Left renal pelvis (tissue), 4 donors: ENCODE measurements around the gene SMC1A. TPM values are rescaled to one million over a fixed set of nuclear protein-coding genes. Genes with fewer than 3 reads are reported as not detected.
"Not testable (repeated sequence)": the region's sequence is repeated elsewhere in the genome, so short reads cannot be mapped to it uniquely, and the experiment has no call there.

Experiments
- DNase-seq, 4 donors: peaks; one replicate each; pipeline ENCODE4 v3.0.0-alpha.2; 2013; ENCODE audit warnings: low read depth in 4 of 4, low spot score in 3 of 4
- polyA plus RNA-seq, 4 donors: library from polyadenylated mRNA; unstranded; fragments of 120-200 nt; gene quantifications; one replicate each; pipeline ENCODE4 v1.2.1, GENCODE V29; 2013; ENCODE audit not compliant: insufficient read length in 4 of 4

SMC1A gene
- polyA plus RNA-seq, 4 donors, result 85.5 to 115 (median 104) TPM

DNA sequence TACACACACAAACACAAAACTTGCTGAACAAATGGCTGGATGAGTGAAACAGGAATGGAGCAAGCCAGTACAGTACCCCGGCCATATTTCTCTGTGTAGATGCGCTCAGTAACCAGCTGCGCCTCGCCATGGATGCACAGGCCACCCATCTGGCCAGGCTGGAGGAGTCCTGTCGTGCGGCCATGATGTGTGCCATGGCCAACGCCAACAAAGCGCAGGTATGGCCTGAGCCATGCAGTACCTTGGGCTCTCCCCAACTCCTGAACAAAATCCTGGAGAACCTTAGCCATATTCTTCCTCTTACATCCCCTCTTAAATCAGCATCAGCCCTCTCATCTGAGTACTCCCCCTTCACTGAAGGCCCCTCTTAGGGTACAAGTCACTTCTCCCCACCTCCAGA, 7.3 kb upstream of the SMC1A start:
- DNase-seq, result no peak

DNA sequence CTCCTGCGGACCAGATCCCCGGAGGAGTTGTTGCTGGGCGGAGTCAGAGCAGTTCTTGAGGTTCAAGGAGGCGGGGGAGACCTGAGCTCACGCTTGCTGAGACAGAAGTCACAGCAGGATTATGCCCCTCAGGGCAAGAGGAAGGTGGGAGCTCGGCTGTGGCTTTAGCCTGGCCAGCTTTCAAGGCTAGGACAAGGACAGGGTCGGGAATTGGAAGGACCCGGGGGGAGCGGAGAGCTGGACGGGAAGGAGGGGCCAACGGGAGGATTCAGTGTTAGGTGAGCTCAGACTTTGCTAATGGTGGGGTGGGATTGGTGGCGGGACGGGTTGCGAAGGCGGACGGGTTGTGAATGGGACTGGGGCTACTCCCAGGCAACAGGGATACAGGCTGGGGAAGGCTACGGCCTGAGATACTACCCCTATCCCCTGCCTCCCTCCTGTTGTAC, 430 bp upstream of the SMC1A start, which contains the start of gene RIBC1:
Gene RIBC1 (plus strand): TSS at position 13 of the 446 bp plus-strand sequence. CDS start 3,404 bp downstream, outside the sequence.
- DNase-seq, result no peak

DNA sequence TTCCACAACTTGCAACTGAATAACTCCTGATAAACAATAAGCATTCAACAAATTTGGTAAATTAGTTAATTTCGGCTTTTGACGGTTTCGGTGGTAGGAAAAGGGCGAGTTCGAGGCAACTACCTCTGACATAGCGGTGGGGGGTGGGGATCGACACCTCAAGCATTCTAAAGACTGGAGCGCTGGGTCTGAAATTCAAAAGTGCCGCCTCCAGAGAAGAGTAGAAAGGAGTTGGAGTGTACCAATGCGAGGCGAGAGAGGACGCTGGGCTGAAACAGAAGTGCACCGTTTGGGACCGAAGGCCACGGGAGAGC, 725 bp downstream of the SMC1A start:
- peak in 1 of 4 donors; percentile 39 for DNase-seq

DNA sequence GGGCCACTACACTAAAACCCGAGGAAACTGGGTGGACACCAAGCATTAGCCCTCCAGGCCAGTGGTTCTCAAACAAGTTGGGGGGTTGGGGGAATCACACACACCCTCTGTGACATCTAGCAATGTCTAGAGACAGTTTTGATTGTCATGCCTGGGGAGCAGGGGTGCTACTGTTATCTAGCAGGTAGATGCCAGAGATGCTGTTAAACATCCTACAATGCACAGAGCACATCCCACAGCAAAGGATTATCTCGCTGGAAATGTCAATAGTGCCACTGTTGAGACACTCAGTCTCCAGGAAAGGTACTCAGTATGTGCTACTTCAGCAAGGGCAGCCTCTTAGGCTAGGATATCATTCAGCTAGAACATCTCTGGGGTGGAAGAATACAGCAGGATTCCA, 1.3 kb downstream of the SMC1A start:
- DNase-seq, result no peak

DNA sequence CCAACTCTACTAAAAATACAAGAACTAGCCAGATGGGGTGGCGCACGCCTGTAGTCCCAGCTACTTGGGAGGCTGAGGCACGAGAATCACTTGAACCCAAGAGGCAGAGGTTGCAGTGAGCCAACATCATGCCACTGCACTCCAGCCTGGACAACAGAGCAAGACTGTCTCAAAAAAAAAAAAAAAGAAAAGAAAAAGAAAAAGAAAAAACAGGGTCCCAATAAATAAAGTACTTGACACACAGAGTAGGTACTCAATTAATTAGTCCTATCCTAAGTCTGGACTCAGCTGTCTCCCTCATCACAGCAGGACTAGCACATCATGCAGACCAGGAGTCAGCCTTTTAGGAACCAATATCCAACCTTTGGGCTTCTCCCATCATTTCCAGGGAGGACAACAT, 2.1 kb downstream of the SMC1A start:
- DNase-seq, result not testable (repeated sequence)

DNA sequence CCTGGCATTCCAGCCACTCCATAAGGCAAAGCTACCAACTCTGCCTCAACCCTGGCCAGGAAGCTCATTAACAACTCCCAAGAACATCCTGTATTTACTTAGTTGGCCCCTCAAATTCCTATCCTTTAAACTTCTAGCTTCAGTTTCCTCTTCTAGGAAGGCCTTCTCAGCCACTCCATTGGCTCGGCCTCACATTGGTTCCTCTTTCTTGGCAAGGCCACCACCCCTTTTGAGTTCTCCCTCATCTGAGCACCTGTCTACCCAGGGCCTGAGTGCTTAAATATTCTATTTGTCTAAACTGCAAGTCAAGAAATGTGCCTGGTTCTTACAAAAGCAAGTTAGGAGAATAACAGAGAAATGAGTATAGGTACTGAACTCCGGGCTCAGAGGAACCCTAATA, 10.0 kb downstream of the SMC1A start:
- no peak for DNase-seq

DNA sequence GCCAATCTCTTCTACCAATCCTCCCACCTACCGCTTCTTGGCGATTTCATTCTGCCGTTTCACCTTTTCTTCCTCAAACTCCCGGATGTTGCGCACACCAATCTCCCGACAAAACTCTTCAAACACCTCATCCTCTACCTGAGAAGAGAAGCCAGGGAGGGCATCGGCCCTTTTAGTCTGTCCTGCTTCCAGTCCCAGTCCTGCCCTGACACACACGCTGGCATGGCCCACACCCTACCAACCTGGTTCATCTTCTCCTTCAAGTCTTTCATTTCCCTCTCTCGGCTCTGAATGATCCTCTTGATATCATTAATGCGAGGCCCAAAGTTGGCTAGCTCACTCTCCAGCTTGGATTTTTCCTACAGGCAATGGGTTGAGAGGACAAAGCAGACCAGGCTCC, 18.9 kb downstream of the SMC1A start:
- no peak for DNase-seq

DNA sequence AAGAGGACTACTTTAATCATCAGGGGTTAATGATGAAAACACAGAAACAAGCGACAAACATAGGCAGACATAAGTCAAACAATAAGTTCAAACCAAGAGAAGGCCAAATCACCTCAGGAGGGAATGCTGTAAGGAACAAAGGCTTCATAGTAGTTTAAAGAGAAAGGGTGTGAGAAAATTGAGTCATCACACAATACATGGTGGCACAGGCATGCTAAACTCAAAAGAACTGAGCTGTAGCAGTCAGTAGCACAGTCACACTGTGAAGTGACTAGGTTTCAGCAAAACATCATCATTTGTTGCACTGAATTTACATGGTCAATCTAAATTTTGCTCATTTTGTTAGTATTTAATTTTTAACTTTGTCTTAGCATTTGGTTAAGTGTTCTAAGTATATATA, 24.2 kb downstream of the SMC1A start:
- no peak for DNase-seq

DNA sequence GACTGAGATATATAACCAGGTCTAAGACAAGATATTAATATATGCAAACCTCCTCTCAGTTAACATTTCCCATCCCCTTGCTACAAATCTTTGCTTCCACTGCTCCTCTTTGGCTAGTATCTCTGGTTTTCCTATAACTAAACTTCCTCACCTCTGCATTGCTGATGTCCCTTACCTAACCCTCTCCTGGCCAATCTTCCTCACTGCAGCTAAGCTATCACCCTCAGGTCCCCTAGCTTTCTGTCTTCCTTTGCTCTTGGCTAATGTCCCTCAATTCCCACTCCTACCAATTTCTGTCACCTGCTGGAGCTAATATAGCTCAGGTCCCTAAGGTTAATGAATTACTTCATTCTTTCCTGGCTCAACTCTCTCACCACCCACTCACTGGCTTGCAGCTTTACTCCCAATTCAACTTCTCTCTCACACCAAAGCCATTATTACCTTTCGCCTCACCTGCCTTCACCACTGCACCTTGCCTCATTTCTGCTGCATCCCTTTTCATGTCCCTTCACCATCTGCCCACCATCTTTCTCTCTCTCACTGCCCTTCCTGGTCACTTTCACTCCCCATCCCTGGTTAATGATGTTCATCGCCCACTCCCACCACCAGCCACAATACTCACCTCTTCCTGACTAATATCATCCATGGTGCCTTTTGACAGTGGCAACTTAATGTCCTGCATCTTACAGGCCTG, 26.7 kb downstream of the SMC1A start:
- DNase-seq, result no peak

DNA sequence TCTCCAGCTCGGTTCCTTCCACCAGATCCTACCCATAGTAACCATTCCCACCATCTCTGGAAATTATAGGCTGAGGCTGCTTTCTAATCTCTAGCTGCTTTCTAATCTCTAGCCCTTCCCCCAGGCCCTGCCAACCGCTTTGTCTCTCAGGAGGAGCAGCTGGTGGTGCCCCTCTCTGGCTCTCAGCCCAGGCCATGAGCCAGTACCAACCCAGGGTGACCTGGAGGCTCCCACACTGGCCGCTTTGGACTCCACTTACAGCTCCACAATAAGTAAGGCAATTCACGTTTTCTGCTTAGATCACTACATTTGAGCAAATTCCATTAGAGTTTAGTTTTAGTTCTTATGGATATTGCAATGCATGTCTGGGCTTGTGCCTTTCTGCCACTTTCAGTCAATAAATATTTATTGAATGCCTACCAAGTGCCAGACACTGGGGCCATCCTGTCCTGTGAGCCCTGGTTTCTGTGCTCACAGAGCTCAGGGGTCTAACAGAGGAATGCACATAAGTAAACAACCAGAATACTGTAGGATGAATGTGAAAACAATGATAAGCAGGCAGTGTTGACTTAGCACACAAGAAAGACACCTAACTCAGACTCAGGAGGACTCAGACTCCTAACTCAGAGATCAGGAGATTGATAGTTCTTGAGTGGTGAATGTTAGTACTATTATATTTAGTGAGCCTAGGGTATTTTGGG, 38.9 kb downstream of the SMC1A start:
- no peak for DNase-seq

DNA sequence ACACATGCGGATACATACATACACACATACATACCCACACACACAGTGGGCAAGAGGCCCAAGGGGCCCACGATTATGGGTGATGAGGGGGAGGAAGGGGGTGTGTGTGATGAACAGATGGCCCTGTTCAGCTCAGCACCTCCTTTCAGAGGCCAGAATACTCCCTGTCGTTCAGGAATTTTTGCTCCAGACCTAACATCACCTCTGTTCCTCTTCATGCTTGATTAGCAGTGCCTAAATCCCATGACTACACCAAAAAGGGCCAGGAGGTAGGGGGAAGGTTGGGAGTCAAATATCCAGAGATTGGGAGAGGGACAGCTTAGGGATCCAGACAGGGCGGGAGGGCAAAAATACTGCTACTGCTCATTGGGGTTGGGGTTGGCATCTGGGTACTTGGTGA, 42.7 kb downstream of the SMC1A start:
- DNase-seq, result no peak

DNA sequence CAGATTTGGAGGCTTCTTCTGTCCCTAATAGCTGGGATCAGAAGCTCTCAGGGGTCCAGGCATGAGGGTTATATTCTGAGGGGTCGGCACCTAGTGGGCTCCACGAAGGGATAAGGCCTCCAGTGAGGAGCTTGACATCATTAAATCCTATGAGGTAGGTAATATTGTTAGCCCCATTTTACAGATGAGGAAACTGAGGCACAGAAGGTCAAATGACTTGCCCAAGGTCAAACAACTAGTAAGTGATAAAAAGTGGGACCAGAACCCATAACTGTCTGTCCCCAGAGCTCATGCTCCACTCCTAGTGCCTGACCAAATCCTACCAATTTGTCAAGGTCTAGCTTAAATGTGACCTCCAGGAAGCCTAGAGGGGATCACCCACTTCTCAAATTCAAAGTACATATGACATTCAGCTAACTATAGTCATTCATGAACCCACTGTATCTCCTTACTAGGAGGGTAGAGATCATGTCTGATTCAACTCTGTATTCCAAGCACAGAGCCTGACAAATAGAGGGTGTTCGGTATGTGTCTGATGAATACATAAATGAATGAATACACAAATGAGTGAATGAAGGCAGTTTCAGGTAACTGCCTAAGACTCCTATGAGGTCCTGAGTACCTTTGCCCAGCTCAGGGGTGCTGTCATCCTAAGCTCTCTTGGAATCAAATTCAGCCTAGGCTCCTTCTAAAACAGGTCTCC, 43.3 kb downstream of the SMC1A start:
- DNase-seq, result no peak

DNA sequence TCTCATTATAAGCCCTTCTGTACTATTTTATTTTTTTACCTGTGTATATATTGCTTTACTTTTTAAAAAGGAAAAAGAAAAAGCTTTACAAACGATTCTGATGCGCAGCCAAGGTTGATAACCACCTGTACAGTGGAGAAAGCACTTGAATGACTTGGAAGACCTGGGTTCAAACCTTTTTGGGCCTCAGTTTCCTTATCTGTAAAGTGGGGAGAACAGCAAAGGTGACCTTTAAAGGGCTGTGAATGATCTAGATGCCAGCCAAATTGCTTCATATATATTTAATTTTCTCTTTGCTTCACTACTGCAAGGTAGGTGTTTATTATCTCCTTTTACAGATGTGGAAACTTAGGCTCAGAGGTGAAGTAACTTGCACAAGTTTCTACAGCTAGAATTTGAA, 45.0 kb downstream of the SMC1A start:
- DNase-seq, result no peak

DNA sequence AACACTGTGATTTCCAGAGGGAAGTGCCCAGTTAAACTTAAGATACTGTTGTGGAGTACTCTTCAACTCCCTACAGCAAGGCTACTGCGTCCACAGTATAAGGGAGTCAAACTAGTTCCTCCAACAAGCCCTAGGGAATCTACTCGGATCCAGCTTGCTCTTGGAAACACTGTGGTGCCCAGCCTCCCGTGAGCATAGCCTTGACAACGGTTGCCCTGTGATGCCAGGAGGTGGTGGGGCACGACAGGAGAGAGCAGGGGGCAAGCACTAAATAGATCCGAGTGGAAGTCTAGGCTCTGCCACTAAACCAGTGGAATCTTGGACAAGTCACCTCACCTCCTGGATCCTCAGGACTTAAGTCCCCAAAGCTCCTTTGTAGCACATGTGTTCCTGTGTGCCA, 45.6 kb downstream of the SMC1A start:
- no peak for DNase-seq

DNA sequence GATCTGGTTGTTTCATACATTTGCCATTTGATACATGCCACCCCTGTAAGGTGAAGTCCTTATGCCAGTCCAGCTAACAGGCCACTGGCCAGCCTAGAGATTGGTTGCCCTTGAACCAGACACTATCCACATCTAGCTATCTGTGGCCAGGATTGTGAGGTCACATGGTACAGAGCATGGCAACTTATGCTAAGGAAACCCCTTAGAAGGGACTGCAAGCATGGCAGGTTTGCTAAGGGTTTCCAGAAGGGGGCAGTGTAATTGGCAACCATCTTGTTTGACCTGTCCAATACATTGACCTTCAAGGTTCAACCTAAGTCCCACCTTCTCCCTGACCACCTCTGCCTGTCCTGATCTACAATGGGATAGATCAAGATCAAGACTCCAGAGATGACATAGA, 47.5 kb downstream of the SMC1A start:
- no peak for DNase-seq

DNA sequence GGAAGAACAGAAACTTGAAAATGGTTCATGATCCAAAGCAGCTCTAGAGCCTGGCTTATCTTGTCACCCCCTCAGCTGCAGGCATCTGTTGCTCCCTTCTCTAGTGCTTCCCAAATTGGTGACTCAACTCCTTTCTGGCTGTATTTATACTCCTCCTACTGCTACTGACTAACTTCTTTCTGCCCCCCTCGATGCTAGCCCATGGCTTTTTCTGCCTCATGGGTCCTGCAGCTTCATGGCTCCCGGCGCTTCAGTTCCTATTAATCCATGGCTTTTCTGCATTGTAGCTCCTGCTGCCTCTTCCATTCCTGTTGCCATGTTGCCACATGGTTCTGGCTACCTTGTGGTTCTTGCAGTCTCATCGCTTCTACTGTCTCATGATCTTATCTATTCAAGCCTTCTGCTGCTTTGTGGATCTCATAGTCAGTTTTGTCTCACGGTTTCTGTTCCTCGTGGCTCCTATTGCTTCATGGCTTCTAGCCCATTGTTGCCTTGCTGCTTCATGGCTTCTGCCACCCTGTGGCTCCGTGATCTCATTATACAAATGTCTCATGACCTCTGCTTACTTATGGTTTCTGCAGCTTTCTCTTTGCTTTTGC, 48.1 kb downstream of the SMC1A start:
- no peak for DNase-seq

DNA sequence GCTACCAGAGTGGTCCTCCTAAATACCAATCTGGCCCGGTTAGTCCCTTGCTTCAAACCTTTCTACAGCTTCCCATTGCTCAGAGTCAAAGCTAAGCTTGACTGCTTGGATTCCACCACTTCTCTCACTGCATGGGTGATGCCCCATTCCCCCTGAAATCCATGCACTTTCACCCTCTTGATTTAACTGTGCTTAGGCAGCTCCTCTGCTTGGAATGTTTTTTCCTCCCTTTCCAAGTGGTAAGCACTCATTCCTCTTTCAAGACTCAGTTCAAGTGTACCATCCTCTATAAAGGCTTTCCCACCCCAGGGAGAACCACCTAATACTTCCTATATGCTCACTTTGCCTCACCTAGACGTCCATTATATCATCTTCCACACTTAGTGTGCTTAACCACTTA, 49.1 kb downstream of the SMC1A start:
- no peak for DNase-seq

DNA sequence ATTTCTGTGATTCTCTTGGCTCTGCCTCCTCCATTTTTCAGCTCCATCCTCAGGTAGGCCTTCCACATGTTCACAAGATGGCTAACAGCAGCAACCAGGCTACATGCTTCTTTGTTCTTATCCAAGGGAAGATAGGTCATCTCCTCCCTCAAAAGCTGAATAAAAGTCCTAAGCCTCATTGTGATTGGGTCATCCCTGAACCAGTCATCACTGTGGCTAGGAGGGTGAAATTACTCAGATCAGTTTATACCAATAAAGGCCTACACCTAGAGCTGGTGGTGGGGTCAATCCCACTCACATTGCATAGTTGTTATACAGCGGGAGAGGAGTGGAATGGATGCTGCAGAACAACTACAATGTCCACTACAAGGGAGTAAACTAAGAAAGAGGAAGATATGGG, 56.0 kb downstream of the SMC1A start:
- not testable (repeated sequence) for DNase-seq

DNA sequence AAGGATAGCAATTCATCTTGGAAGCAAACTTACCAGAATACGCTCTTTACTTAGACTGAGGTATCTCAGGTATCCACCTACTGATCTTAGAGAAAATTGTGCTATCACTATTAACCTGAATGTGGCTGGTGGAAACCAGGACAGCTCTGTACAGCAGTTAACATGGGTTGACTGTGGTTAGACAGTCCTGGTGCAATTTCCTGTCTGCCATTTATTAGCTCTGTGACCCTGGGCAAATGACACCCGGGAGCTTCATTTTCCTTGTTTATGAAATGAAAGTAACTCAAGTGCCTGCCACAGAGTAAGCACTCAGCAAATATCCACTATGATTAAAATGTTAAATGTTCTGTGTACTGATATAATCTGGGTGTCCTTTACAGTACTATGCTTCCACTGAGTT, 60.0 kb downstream of the SMC1A start:
- no peak for DNase-seq

DNA sequence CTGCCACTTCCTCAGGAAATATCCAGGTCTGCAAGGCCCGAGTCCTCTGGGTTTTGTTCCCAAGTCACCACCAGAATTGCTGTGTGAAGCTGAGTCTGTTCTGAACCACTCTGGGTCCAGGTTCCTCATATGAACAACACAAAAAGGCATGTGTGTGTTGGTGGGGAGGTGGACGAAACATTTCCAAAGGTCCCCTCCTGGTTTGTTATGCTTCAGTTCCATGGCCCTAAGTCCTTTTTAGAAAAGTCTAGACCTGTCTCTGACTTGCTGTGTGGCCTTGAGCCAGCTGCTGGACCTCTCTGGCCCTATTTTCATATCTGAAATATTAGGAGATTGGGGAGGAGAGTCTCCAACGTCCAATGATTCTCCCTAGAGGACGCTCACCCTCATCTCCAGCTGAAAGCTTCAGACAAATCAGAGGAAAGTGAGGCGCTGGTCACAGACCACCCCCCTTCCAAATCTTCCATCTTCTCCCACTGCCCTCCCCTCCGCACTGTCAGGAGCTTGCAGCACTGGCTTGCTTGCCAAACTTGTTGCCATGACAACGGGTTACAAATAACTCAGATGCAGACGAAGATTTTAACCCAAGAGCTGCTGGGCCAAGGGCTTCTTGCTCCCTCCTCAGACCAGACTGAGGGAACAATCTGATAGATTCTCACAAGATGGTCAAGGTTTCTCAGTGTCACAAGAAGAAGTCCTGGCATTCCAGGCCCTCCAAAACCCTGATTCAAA, 64.5 kb downstream of the SMC1A start:
- DNase-seq, result peak in 2 of 4 donors; percentile 4 to 5

DNA sequence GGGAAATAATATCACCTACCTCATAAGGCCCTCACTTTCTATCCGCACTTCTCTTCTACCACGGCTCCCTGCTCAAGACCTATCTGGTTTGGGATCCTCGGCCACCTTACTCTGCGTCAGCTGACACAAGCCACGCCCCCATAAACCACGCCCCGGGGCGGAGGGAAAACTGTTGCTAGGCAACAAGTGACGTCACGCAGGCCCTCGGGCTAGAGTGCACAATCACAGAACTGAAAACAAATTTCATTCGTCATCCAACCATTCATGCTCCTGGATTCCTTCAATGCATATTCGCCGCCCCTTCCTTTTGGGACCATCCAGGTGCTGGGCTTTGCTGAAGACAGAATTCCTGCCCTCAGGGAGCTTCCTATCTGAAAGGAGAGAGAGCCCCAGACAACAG, 66.3 kb downstream of the SMC1A start:
- DNase-seq, result no peak
